ENCODE data around the gene HLA-DQA1. TPM values are rescaled to one million over a fixed set of nuclear protein-coding genes. Genes with fewer than 3 reads are reported as not detected.

Gene HLA-DQA1
- total and polyA plus RNA-seq, 10 of the 15 experiments (the other 5 are each of a cell fraction or from before 2014, with no cell fraction given), result 289 to 1,769 (median 460) TPM

GRCh38 chr6:32664354-32664753 is 27.1 kb downstream of the HLA-DQA1 start:
- ChIA-PET RAD21 (ENCODE audit: unreplicated experiment) (interaction anchor here (1.0 to 2.6 kb wide), 2 partner anchors 27 to 97 kb away, joined by 8 to 14 read pairs; partner anchors contain the start of gene HLA-DQA1), POLR2A (interaction anchor here (1.2 to 11.5 kb wide), 4 partner anchors 23 to 225 kb away, joined by 7 to 168 read pairs (median 73); partner anchors contain the start of genes HLA-DQA1 and HLA-DRA), CTCF (no interaction called here), SMC1A (ENCODE audit: uncharacterized antibody, unreplicated experiment) (interaction anchor here (1.0 kb wide), 1 partner anchor 42 kb away, joined by 3 read pairs; no protein-coding TSS in a partner anchor)
- H3K4me1 ChIP-seq (ENCODE audit: control insufficient read depth, insufficient read depth, low read length), result peaks cover 20% of the 10 kb centered on the region
- in situ Hi-C loops (cut with MboI), result no loop called here
- H4K20me1 ChIP-seq (ENCODE audit: control insufficient read depth, insufficient read depth), result no peaks in the 10 kb centered on the region
- ATAC-seq, result no peak
- H3K79me2 ChIP-seq (ENCODE audit: control insufficient read depth, insufficient read depth, low read length), result peaks cover 35% of the 10 kb centered on the region
- no peak for TF ChIP-seq BCL11A (IDR thresholded peaks at IDR 0.05; ENCODE audit: low read depth, low read length)
- TF ChIP-seq POLR2AphosphoS5 (IDR thresholded peaks at IDR 0.05; ENCODE audit: low read length), result peak; percentile 46; the same call in 1 of the 2 replicates
- peak; percentile 45 for TF ChIP-seq POLR2A (IDR thresholded peaks at IDR 0.05; ENCODE audit: low read depth, low read length)
- no peak for TF ChIP-seq HDGF (IDR thresholded peaks at IDR 0.05)
- no peak for TF ChIP-seq ZNF592 (IDR thresholded peaks at IDR 0.05)
- no peak for TF ChIP-seq TCF7 (IDR thresholded peaks at IDR 0.05; ENCODE audit: borderline replicate concordance)
- TF ChIP-seq TARDBP (IDR thresholded peaks at IDR 0.05; ENCODE audit: borderline replicate concordance), result no peak
- no peak for TF ChIP-seq PKNOX1 (IDR thresholded peaks at IDR 0.05)
- TF ChIP-seq ZNF207 (IDR thresholded peaks at IDR 0.05; ENCODE audit: borderline replicate concordance), result no peak
- no peak for TF ChIP-seq PML (IDR thresholded peaks at IDR 0.05; ENCODE audit: low read length)
- TF ChIP-seq MAX (IDR thresholded peaks at IDR 0.05; ENCODE audit: low read depth, low read length), result no peak
- no peak for TF ChIP-seq ZNF384 (IDR thresholded peaks at IDR 0.05; ENCODE audit: borderline replicate concordance, low read depth, low read length)
- no peak for TF ChIP-seq GABPA (IDR thresholded peaks at IDR 0.05; ENCODE audit: low read depth)
- peaks cover 4 to 6% of the 10 kb centered on the region in 2 experiments; a peak in 3 of 4 replicates for H3K36me3 ChIP-seq (ENCODE audit: control insufficient read depth in 2 of 2, insufficient read depth in 2 of 2, low read length in 1 of 2)
- 14% methylated on average over 11 of the region's 26 CpGs for WGBS (ENCODE audit: insufficient coverage, insufficient replicate concordance, low lambda C conversion rate, missing lambda C conversion rate)
- no TSS peak for BruUV-seq (replicated peaks)
- no peak overlapping the region for H3K27ac ChIP-seq (ENCODE audit: control insufficient read depth, insufficient read depth)
- DNase-seq (ENCODE audit: low read depth, low spot score), result no peak
- no peaks in the 10 kb centered on the region for H3K9me3 ChIP-seq (replicated peaks; ENCODE audit: control insufficient read depth, insufficient read depth, low read length)
- no peak overlapping the region for H3K4me3 ChIP-seq
- no peaks in the 10 kb centered on the region for H3K27me3 ChIP-seq (replicated peaks in 1 of 2; ENCODE audit: control insufficient read depth in 2 of 2, insufficient read depth in 2 of 2, low read length in 1 of 2)
- no peak for FAIRE-seq
- H3K4me2 ChIP-seq (ENCODE audit: control insufficient read depth, insufficient read depth), result no peak overlapping the region; the same call in 1 of the 2 replicates
- no peak overlapping the region for H2AFZ ChIP-seq (ENCODE audit: control insufficient read depth, low read depth, low read length)
- intact Hi-C loops (cut with micrococcal nuclease; ENCODE audit: unreplicated experiment), result no loop called here
- H3K9ac ChIP-seq (ENCODE audit: control insufficient read depth, insufficient read depth, low read length), result no peak overlapping the region
